PC-3 (cell line): Measurements from ENCODE around the gene NPLOC4.

Experiments
- EZH2 ChIP-seq: fragments of 300-600 bp; sonication (generic); IDR thresholded peaks from one replicate; pipeline ENCODE4 v1.6.1; 2017; ENCODE audit warnings: antibody characterized with exemption, mild to moderate bottlenecking, low read length; ENCODE audit not compliant: unreplicated experiment
- EZH2phosphoT487 ChIP-seq: fragments of 300-600 bp; sonication (generic); IDR thresholded peaks from 2 replicates; pipeline ENCODE4 v1.6.1; 2018; ENCODE audit warnings: mild to moderate bottlenecking, antibody characterized with exemption, low read length, borderline replicate concordance
- TF ChIP-seq, protein P1 (sequence below): fragments of 300-600 bp; sonication (generic); conservative IDR thresholded peaks from 2 replicates; pipeline ENCODE4 v1.5.1; 2017; ENCODE audit warnings: antibody characterized with exemption, low read depth, mild to moderate bottlenecking, low read length

DNA sequence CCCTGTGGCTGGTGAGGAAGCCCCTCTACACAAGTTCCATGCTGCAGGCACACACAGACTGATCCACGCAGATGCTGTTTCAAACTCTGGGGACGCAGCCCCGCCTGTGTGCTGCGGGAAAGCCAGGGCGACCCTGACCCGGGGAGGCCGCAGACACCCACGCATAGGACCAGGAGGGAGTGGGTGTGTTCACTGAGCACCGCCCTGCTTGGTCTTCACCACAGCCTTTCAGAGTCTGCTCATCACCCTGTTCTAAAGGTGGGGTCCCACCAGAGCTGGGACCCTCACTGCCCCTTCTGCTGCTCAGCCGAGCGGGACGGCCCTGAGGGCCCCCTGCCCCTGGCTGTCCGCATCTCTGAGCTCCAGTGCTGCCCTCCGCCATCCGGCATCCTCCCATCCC lies 7.6 kb upstream of the NPLOC4 start:
- TF ChIP-seq, protein P1, sequence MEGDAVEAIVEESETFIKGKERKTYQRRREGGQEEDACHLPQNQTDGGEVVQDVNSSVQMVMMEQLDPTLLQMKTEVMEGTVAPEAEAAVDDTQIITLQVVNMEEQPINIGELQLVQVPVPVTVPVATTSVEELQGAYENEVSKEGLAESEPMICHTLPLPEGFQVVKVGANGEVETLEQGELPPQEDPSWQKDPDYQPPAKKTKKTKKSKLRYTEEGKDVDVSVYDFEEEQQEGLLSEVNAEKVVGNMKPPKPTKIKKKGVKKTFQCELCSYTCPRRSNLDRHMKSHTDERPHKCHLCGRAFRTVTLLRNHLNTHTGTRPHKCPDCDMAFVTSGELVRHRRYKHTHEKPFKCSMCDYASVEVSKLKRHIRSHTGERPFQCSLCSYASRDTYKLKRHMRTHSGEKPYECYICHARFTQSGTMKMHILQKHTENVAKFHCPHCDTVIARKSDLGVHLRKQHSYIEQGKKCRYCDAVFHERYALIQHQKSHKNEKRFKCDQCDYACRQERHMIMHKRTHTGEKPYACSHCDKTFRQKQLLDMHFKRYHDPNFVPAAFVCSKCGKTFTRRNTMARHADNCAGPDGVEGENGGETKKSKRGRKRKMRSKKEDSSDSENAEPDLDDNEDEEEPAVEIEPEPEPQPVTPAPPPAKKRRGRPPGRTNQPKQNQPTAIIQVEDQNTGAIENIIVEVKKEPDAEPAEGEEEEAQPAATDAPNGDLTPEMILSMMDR: no peak
- TF ChIP-seq EZH2 (no peak), EZH2phosphoT487 (no peak)
